SU-DHL-6 (cell line): ENCODE results near the gene COL16A1.

Experiments used
- CTCF ChIP-seq: fragments of 200-600 bp; sonication (generic); IDR thresholded peaks from one replicate; pipeline ENCODE4 v1.5.1; 2017; ENCODE audit warnings: antibody characterized with exemption, mild to moderate bottlenecking, low read length, moderate library complexity; ENCODE audit not compliant: insufficient read depth, poor library complexity, severe bottlenecking
- EZH2phosphoT487 ChIP-seq: fragments of 200-600 bp; sonication (generic), shearing (Covaris generic); conservative IDR thresholded peaks from 2 replicates; pipeline ENCODE4 v1.6.1; 2018; ENCODE audit warnings: mild to moderate bottlenecking, antibody characterized with exemption, low read length, moderate library complexity, mixed read lengths

- TF ChIP-seq CTCF (no peak), EZH2phosphoT487 (no peak)
These were observed 10.6 kb downstream of the COL16A1 start for GRCh38 chr1:31693231-31693630.
